Loucy (cell line): ENCODE results near the gene CELF5.

Experiments used
- H2AFZ ChIP-seq: fragments of 200-600 bp; sonication (generic); 2 replicates; pipeline ENCODE4 v1.6.0; 2016; ENCODE audit warnings: antibody characterized with exemption, mild to moderate bottlenecking, low read length, moderate library complexity
- H3F3A ChIP-seq: fragments of 200-600 bp; 2 replicates; pipeline ENCODE4 v1.6.0; 2016; ENCODE audit warnings: antibody characterized with exemption, low read depth, mild to moderate bottlenecking
- H3K27me3 ChIP-seq: fragments of 200-600 bp; sonication (generic); 2 replicates; pipeline ENCODE4 v1.6.1; 2014; ENCODE audit warnings: low read length, mild to moderate bottlenecking; ENCODE audit not compliant: insufficient read depth, poor library complexity, severe bottlenecking
- H3K36me3 ChIP-seq: fragments of 200-600 bp; sonication (generic); 2 replicates; pipeline ENCODE4 v1.6.1; 2016; ENCODE audit warnings: low read length; ENCODE audit not compliant: insufficient read depth
- H3K4me1 ChIP-seq: fragments of 200-600 bp; sonication (generic); 2 replicates; pipeline ENCODE4 v1.5.1; 2014; ENCODE audit warnings: low read length, mild to moderate bottlenecking; ENCODE audit not compliant: insufficient read depth, poor library complexity, severe bottlenecking
- H3K4me2 ChIP-seq: fragments of 200-600 bp; sonication (generic); 2 replicates; pipeline ENCODE4 v1.6.0; 2014; ENCODE audit warnings: antibody characterized with exemption, low read length, low read depth, mild to moderate bottlenecking; ENCODE audit not compliant: poor library complexity, severe bottlenecking
- H3K4me3 ChIP-seq: fragments of 200-600 bp; sonication (generic); 2 replicates; pipeline ENCODE4 v1.5.1; 2014; ENCODE audit warnings: low read length, mild to moderate bottlenecking, mixed read lengths; ENCODE audit not compliant: poor library complexity, severe bottlenecking
- H3K79me2 ChIP-seq: fragments of 200-600 bp; sonication (generic); 2 replicates; pipeline ENCODE4 v1.6.1; 2014; ENCODE audit warnings: low read length; ENCODE audit not compliant: insufficient read depth
- H3K9ac ChIP-seq: fragments of 200-600 bp; sonication (generic); 2 replicates; pipeline ENCODE4 v1.6.0; 2014; ENCODE audit warnings: mild to moderate bottlenecking, low read depth, low read length, moderate library complexity; ENCODE audit not compliant: poor library complexity, severe bottlenecking
- H3K9me2 ChIP-seq: fragments of 200-600 bp; sonication (generic); replicated peaks from 2 replicates; pipeline ENCODE4 v1.6.1; 2016; ENCODE audit warnings: low read depth, low read length, mixed read lengths
- H3K9me3 ChIP-seq: fragments of 200-600 bp; sonication (generic); 2 replicates; pipeline ENCODE4 v1.6.1; 2014; ENCODE audit warnings: mild to moderate bottlenecking, antibody characterized with exemption, low read length, low read depth; ENCODE audit not compliant: insufficient read depth
- H4K20me1 ChIP-seq: fragments of 200-600 bp; sonication (generic); 2 replicates; pipeline ENCODE4 v1.6.0; 2014; ENCODE audit warnings: antibody characterized with exemption, low read length, mild to moderate bottlenecking; ENCODE audit not compliant: insufficient read depth, poor library complexity, severe bottlenecking
- EZH2phosphoT487 ChIP-seq: fragments of 200-600 bp; IDR thresholded peaks from 2 replicates; pipeline ENCODE4 v1.6.1; 2018; ENCODE audit warnings: antibody characterized with exemption, mild to moderate bottlenecking, moderate library complexity, borderline replicate concordance
- TF ChIP-seq, protein P1 (sequence below): fragments of 200-600 bp; sonication (generic); conservative IDR thresholded peaks from 2 replicates; pipeline ENCODE4 v1.5.1; 2014; ENCODE audit warnings: mild to moderate bottlenecking, antibody characterized with exemption, low read length

Gene CELF5

DNA sequence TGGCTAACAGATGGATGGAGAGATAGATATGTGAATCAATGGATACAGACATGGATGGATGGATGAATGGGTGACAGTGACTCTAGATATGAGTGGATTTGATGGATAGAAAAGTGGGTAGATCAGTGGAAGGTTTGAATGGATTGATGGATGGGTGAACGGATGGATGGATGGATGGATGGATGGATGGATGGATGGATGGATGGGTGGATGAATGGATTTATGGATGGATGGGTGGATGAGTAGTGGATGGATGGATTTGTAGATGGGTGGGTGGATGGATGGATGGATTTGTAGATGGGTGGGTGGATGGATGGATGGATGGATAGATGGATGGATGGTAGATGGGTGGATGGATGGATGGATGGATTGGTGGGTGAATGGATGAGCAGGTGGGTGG is 6.8 kb downstream of the CELF5 start:
- Histone ChIP-seq H3K4me3 (no peak overlapping the region), H3F3A (no peaks in the 10 kb centered on the region), H2AFZ (no peak overlapping the region), H3K4me1 (no peaks in the 10 kb centered on the region), H4K20me1 (no peaks in the 10 kb centered on the region), H3K79me2 (no peaks in the 10 kb centered on the region), H3K4me2 (no peak overlapping the region), H3K9ac (no peak overlapping the region), H3K9me3 (no peaks in the 10 kb centered on the region), H3K36me3 (no peaks in the 10 kb centered on the region), H3K9me2 (no peaks in the 10 kb centered on the region), H3K27me3 (no peaks in the 10 kb centered on the region)
- no peak for TF ChIP-seq EZH2phosphoT487
- TF ChIP-seq, protein P1, sequence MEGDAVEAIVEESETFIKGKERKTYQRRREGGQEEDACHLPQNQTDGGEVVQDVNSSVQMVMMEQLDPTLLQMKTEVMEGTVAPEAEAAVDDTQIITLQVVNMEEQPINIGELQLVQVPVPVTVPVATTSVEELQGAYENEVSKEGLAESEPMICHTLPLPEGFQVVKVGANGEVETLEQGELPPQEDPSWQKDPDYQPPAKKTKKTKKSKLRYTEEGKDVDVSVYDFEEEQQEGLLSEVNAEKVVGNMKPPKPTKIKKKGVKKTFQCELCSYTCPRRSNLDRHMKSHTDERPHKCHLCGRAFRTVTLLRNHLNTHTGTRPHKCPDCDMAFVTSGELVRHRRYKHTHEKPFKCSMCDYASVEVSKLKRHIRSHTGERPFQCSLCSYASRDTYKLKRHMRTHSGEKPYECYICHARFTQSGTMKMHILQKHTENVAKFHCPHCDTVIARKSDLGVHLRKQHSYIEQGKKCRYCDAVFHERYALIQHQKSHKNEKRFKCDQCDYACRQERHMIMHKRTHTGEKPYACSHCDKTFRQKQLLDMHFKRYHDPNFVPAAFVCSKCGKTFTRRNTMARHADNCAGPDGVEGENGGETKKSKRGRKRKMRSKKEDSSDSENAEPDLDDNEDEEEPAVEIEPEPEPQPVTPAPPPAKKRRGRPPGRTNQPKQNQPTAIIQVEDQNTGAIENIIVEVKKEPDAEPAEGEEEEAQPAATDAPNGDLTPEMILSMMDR = no peak

DNA sequence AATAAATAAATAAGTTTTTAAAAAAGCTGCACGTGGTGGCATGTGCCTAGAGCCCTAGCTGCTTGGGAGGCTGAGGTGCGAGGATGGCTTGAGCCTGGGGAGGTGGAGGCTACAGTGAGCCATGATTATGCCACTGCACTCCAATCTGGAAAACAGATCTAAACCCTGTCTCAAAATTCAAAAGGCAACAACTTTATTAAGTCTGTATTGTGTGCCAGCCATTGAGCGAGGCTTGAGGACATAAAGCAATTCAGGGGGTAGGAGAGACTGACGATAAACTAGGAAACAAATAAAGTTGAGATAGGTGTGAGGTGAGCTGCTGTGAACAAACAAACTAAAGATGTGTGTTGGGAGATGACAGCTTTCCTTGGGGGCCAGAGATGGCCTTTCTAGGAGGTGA is 8.7 kb downstream of the CELF5 start:
- H3K4me2 ChIP-seq = no peak overlapping the region
- no peaks in the 10 kb centered on the region for H3F3A ChIP-seq
- no peaks in the 10 kb centered on the region for H3K9me2 ChIP-seq
- no peak overlapping the region for H3K4me3 ChIP-seq
- H2AFZ ChIP-seq = no peak overlapping the region
- H3K4me1 ChIP-seq = no peaks in the 10 kb centered on the region
- TF ChIP-seq, protein P1 = no peak
- H3K9ac ChIP-seq = no peak overlapping the region
- no peaks in the 10 kb centered on the region for H3K36me3 ChIP-seq
- H3K9me3 ChIP-seq = no peaks in the 10 kb centered on the region
- no peaks in the 10 kb centered on the region for H3K79me2 ChIP-seq
- H4K20me1 ChIP-seq = no peaks in the 10 kb centered on the region
- no peaks in the 10 kb centered on the region for H3K27me3 ChIP-seq

DNA sequence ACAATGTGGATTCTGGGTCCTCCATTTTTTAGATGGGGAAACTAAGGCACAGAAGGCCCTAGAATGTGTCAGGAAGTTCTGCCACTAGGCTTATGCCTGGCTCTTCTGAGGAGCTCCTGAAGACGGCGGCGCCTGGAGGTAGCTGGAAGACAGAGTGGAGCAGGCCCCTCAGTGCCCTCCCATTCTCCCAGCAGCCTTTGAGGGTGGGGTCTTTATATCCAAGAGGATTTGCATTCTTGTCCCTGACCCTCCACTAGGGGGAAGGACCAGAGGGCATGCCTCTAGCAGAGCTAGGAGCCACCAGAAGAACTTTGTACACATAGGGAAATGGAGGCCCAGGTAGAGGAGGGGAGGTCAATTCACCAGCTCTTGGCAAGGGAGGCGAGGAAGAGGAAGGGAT is 9.4 kb downstream of the CELF5 start:
- no peaks in the 10 kb centered on the region for H3K4me1 ChIP-seq
- no peaks in the 10 kb centered on the region for H3K9me2 ChIP-seq
- no peaks in the 10 kb centered on the region for H3F3A ChIP-seq
- no peaks in the 10 kb centered on the region for H4K20me1 ChIP-seq
- TF ChIP-seq EZH2phosphoT487 = no peak
- TF ChIP-seq, protein P1 = no peak
- H3K9me3 ChIP-seq = no peaks in the 10 kb centered on the region
- no peak overlapping the region for H3K4me3 ChIP-seq
- no peak overlapping the region for H3K4me2 ChIP-seq
- H2AFZ ChIP-seq = no peak overlapping the region
- no peak overlapping the region for H3K9ac ChIP-seq
- H3K27me3 ChIP-seq = no peaks in the 10 kb centered on the region
- H3K79me2 ChIP-seq = no peaks in the 10 kb centered on the region
- no peaks in the 10 kb centered on the region for H3K36me3 ChIP-seq
